NOMO-1 (cell line): ENCODE measurements around the gene SARS1.
A peak's percentile ranks its signal among the peaks of the same experiment; 100 is the strongest.

Experiments used
- DNase-seq, 2 experiments: peaks; one replicate each; lab custom pipeline; 2025; ENCODE audit not compliant: unreplicated experiment in 2 of 2; lab: John Stamatoyannopoulos, UW

SARS1 gene

GRCh38 chr1:109248797-109249629, 35.3 kb downstream of the SARS1 start, which contains the start of gene CELSR2:
CELSR2 (plus strand) TSS chr1:109249539; CDS start chr1:109250080, 541 bp downstream.
- peak; percentile 45 to 69 for DNase-seq

DNA sequence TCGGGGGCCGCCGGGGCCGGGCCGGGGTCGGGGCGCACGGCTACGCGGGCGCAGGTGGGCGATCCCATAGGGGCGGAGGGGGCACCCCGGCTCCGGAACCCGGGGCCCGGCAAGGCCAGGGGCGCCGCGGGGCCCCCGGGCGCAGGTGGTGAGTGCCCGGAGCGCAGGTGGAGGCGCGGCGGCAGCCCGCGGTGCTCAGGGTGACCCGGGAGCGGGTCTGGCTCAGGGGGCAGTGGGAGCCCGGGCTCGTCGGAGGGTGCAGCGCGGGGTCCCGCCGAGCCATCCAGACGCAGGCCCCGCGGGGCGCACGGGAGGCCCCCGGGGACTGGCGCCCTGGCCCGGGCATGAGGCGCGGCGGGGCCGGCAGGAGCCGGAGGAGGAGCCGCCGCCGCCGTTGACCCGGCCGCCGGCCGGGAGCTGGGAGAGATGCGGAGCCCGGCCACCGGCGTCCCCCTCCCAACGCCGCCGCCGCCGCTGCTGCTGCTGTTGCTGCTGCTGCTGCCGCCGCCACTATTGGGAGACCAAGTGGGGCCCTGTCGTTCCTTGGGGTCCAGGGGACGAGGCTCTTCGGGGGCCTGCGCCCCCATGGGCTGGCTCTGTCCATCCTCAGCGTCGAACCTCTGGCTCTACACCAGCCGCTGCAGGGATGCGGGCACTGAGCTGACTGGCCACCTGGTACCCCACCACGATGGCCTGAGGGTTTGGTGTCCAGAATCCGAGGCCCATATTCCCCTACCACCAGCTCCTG, 36.1 kb downstream of the SARS1 start:
- DNase-seq, result no peak

- no peak for DNase-seq
Observed at GRCh38 chr1:109250454-109251276, 36.9 kb downstream of the SARS1 start.

DNA sequence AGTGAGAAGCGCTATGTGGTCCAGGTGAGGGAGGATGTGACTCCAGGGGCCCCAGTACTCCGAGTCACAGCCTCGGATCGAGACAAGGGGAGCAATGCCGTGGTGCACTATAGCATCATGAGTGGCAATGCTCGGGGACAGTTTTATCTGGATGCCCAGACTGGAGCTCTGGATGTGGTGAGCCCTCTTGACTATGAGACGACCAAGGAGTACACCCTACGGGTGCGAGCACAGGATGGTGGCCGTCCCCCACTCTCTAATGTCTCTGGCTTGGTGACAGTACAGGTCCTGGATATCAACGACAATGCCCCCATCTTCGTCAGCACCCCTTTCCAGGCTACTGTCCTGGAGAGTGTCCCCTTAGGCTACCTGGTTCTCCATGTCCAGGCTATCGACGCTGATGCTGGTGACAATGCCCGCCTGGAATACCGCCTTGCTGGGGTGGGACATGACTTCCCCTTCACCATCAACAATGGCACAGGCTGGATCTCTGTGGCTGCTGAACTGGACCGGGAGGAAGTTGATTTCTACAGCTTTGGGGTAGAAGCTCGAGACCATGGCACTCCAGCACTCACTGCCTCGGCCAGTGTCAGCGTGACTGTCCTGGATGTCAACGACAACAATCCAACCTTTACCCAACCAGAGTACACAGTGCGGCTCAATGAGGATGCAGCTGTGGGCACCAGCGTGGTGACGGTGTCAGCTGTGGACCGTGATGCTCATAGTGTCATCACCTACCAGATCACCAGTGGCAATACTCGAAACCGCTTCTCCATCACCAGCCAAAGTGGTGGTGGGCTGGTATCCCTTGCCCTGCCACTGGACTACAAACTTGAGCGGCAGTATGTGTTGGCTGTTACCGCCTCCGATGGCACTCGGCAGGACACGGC, 37.8 kb downstream of the SARS1 start:
- DNase-seq, result no peak

DNA sequence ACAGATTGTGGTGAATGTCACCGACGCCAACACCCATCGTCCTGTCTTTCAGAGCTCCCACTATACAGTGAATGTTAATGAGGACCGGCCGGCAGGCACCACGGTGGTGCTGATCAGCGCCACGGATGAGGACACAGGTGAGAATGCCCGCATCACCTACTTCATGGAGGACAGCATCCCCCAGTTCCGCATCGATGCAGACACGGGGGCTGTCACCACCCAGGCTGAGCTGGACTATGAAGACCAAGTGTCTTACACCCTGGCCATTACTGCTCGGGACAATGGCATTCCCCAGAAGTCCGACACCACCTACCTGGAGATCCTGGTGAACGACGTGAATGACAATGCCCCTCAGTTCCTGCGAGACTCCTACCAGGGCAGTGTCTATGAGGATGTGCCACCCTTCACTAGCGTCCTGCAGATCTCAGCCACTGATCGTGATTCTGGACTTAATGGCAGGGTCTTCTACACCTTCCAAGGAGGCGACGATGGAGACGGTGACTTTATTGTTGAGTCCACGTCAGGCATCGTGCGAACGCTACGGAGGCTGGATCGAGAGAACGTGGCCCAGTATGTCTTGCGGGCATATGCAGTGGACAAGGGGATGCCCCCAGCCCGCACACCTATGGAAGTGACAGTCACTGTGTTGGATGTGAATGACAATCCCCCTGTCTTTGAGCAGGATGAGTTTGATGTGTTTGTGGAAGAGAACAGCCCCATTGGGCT, 38.6 kb downstream of the SARS1 start:
- DNase-seq, result no peak

DNA sequence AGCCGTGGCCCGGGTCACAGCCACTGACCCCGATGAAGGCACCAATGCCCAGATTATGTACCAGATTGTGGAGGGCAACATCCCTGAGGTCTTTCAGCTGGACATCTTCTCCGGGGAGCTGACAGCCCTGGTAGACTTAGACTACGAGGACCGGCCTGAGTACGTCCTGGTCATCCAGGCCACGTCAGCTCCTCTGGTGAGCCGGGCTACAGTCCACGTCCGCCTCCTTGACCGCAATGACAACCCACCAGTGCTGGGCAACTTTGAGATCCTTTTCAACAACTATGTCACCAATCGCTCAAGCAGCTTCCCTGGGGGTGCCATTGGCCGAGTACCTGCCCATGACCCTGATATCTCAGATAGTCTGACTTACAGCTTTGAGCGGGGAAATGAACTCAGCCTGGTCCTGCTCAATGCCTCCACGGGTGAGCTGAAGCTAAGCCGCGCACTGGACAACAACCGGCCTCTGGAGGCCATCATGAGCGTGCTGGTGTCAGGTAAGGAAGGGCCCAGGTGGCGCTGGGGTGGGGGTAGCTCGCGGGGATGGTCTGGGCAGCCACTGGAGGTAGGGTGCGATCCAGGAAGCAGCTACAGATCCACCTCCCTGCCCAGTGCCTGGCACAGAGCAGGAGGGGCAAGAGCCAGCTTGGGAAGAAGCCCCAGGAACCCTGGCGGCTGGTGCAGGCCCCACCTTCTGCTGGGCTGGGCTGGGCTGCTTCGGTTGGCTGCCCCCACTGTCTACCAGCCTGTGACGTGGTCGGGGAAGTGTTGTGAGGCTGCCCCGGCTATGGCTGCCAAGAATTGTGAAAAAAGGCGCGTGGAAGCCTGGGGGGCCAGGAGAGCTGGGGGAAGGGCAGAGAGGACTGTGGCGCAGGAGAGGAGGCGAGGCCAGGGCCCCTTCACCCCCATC, 39.4 kb downstream of the SARS1 start:
- no peak for DNase-seq

DNA sequence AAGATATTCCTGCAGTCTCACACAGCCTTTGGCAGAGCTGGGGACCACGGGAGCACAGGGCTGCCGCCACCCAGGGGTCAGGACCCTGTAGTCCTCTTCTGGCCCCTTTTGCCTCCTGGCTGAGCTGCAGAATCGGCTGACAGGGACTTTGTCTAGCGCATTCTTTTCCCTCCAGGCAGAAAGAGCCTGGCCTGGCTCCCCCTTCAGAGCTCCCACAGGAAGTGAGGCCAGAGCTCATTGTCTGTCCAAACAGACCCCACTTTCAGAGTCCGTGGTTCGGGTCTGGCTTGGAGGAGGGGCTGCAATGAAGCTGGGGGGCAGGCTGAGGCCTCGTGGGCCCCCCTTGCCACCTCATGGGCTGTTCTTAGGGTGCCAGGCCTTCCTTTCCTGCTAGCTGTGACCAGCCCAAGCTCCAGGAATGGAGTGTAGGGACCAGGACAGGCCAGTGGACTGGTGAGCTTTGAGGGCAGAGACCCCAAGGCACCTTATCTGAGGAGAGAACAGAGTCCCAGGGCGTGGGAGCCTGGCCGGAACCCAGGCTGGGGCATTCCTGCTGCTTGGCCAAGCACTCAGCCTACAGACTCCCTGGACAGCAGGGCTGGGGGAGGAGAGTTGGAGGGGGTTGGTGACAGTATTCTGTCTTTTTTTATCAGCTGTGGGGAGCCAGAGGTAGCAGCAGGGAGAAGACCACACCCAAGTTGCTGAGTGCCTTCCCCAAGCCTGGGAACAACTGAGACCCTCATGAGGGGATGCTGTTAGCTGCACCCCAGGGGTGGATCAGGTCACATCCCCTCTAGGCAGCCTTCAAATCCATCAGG, 40.3 kb downstream of the SARS1 start:
- DNase-seq, result no peak

GRCh38 chr1:109254621-109255096, 40.9 kb downstream of the SARS1 start:
- no peak for DNase-seq

DNA sequence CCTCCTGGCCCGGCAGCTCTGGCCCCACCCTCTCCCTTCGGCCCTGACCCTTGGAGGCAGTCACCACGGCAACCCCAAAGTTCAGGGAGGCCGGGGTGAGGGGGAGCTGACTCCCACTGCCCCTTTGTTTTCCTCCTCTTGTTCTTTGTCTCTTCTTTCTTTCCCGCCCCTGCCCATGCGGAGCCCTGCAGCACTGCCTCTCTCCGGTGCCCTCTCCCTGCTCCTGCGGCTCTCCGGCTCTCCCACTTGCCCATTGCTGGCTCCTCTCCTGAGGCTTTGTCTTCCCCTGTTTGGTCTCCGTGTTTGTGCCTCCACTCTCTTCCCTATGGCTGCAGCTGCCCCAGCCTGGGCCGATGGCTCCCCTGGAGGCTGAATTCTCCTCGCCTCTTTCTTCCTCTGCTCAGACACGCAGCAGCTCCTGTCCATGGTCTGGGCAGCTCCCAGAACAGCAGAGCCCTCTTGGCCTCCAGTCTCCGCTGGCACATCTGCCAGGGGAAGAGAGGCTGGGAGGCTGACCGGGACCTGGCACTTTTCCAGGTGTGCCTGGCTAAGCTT, 41.5 kb downstream of the SARS1 start:
- no peak for DNase-seq

GRCh38 chr1:109255678-109256077, 42.0 kb downstream of the SARS1 start:
- no peak for DNase-seq

DNA sequence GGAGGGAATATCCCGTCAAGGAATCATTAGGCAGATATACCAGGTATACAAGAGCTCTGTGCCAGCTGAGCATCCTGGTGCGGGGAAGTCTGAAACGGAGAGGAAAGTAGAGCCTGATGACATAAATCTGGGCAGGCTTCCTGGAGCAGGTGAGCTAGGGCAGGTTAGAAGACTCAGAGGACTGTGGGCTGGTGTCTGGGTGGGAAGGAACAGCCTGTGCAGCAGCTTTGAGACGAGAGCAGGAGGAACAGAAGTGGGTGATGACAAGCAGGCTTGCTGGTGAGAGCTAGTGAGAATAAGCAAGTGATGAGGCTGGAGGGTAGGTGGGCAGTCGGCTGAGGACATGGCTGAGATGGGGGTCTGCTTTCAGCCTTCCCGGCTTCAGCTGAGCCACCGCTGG, 42.4 kb downstream of the SARS1 start:
- no peak for DNase-seq

DNA sequence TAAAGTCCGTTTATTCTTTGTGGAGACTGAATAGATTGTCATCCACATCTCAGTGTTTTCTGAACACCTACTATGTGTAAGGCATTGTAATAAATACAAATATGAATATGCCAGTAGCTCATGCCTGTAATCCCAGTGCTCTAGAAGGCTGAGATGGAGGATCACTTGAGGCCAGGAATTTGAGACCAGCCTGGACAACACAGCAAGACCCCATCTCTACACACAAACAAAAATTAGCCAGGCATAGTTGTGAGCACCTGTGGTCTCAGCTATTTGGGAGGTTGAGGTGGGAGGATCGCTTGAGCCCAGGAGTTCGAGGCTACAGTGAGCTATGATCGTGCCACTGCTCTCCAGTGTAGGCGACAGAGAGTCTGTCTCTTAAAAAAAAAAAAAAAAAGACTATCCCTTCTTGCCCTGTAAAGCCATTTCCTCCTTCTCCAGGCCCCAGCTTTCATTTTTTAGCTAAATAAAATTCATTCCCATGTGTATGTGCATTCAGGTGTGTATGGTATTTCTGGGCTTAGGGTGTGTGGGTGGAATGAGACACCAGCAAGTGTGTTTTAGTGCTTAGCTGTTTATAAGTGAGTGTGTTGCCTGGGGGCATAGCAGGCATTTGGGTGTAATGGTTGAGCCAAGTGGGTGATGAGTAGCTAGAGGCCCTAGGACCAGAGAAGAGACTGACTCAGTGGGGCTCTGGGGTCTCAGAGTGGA, 43.4 kb downstream of the SARS1 start:
- no peak for DNase-seq

GRCh38 chr1:109257682-109258421, 44.1 kb downstream of the SARS1 start:
- DNase-seq, result no peak

DNA sequence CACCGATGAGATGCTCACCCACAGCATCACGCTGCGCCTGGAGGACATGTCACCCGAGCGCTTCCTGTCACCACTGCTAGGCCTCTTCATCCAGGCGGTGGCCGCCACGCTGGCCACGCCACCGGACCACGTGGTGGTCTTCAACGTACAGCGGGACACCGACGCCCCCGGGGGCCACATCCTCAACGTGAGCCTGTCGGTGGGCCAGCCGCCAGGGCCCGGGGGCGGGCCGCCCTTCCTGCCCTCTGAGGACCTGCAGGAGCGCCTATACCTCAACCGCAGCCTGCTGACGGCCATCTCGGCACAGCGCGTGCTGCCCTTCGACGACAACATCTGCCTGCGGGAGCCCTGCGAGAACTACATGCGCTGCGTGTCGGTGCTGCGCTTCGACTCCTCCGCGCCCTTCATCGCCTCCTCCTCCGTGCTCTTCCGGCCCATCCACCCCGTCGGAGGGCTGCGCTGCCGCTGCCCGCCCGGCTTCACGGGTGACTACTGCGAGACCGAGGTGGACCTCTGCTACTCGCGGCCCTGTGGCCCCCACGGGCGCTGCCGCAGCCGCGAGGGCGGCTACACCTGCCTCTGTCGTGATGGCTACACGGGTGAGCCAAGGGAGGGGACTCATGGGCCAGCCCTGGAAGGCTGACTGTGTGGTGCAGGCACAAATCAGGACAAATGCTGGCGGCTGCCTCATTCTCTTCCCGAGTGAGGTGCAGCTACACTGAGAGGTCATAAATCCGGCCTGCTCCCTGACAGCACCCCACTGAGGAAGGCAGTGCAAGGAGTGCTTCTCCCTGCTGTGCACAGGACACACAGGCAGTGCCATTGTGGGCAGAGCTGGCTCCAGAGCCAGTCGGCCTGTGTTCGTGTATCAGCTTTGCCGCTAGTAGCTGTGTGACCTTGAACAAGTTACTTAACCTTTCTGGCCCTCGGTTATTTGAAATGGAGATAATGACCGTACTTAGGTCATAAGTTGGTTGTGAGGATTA, 45.1 kb downstream of the SARS1 start:
- no peak for DNase-seq
